HG03280 (cell line): Measurements from ENCODE around the gene IGSF11.

Experiments used
- ATAC-seq: cut with Tn5 transposase; IDR thresholded peaks from one replicate; pipeline ENCODE4 v1.9.1; 2021; ENCODE audit warnings: mild to moderate bottlenecking, moderate library complexity; ENCODE audit not compliant: unreplicated experiment

IGSF11 gene

GRCh38 chr3:118955914-118956556 lies 78.6 kb downstream of the IGSF11 start:
- ATAC-seq, result no peak

GRCh38 chr3:118951089-118951488 lies 83.6 kb downstream of the IGSF11 start:
- no peak for ATAC-seq

GRCh38 chr3:118949113-118949760 lies 85.4 kb downstream of the IGSF11 start:
- no peak for ATAC-seq

GRCh38 chr3:118948146-118948545 lies 86.5 kb downstream of the IGSF11 start:
- no peak for ATAC-seq

- no peak for ATAC-seq
Measured at GRCh38 chr3:118946449-118946848, 88.2 kb downstream of the IGSF11 start.

- no peak for ATAC-seq
Measured at GRCh38 chr3:118945834-118946233, 88.8 kb downstream of the IGSF11 start.

GRCh38 chr3:118943597-118943996 lies 91.0 kb downstream of the IGSF11 start:
- no peak for ATAC-seq

- no peak for ATAC-seq
Measured at GRCh38 chr3:118942671-118943070, 92.0 kb downstream of the IGSF11 start.

GRCh38 chr3:118942195-118942594 lies 92.5 kb downstream of the IGSF11 start:
- no peak for ATAC-seq

- no peak for ATAC-seq
Measured at GRCh38 chr3:118941236-118941635, 93.4 kb downstream of the IGSF11 start.

GRCh38 chr3:118938183-118938961 lies 96.3 kb downstream of the IGSF11 start:
- no peak for ATAC-seq

GRCh38 chr3:118936811-118937210 lies 97.8 kb downstream of the IGSF11 start:
- no peak for ATAC-seq

GRCh38 chr3:118932822-118933558 lies 101.7 kb downstream of the IGSF11 start:
- ATAC-seq, result no peak

- no peak for ATAC-seq
Measured at GRCh38 chr3:118931996-118932395, 102.7 kb downstream of the IGSF11 start.

GRCh38 chr3:118927449-118927848 lies 107.2 kb downstream of the IGSF11 start:
- no peak for ATAC-seq

GRCh38 chr3:118912188-118912587 lies 122.5 kb downstream of the IGSF11 start:
- ATAC-seq, result no peak

- ATAC-seq, result no peak
Measured at GRCh38 chr3:118910332-118910731, 124.3 kb downstream of the IGSF11 start.

- no peak for ATAC-seq
Measured at GRCh38 chr3:118909763-118910162, 124.9 kb downstream of the IGSF11 start.

- ATAC-seq, result no peak
Measured at GRCh38 chr3:118907909-118908308, 126.7 kb downstream of the IGSF11 start.

- ATAC-seq, result no peak
Measured at GRCh38 chr3:118900737-118901525, 133.7 kb downstream of the IGSF11 start.
